H9 (cell line): ENCODE data around the gene MARVELD2. TPM values are rescaled to one million over a fixed set of nuclear protein-coding genes. Genes with fewer than 3 reads are reported as not detected.
A peak's percentile ranks its signal among the peaks of the same experiment; 100 is the strongest.

Experiments used
- DNase-seq: peaks from one replicate; pipeline ENCODE4 v3.0.0-alpha.2; 2017
- H2AFZ ChIP-seq: one replicate; pipeline ENCODE4 v1.6.1; 2013; ENCODE audit warnings: mild to moderate bottlenecking, low read length, control low read depth, moderate library complexity
- H2AK5ac ChIP-seq: 2 replicates; pipeline ENCODE4 v1.6.1; 2013; ENCODE audit warnings: low read length, control low read depth, mixed read lengths; ENCODE audit not compliant: insufficient read length
- H2BK120ac ChIP-seq: one replicate; pipeline ENCODE4 v1.6.1; 2013; ENCODE audit warnings: low read depth, mild to moderate bottlenecking, low read length, control low read depth, inconsistent platforms; ENCODE audit not compliant: poor library complexity, severe bottlenecking
- H2BK12ac ChIP-seq: 2 replicates; pipeline ENCODE4 v1.6.1; 2013; ENCODE audit warnings: low read length, control low read depth, mixed read lengths, low read depth; ENCODE audit not compliant: insufficient read length
- H2BK15ac ChIP-seq: 2 replicates; pipeline ENCODE4 v1.6.1; 2013; ENCODE audit warnings: low read depth, low read length, control low read depth
- H2BK20ac ChIP-seq: one replicate; pipeline ENCODE4 v1.6.1; 2013; ENCODE audit warnings: low read depth, mild to moderate bottlenecking, low read length, control low read depth, inconsistent platforms; ENCODE audit not compliant: poor library complexity, severe bottlenecking
- H2BK5ac ChIP-seq: 2 replicates; pipeline ENCODE4 v1.6.1; 2013; ENCODE audit warnings: low read length, control low read depth, mixed read lengths; ENCODE audit not compliant: insufficient read length
- H3K14ac ChIP-seq: 2 replicates; pipeline ENCODE4 v1.6.1; 2013; ENCODE audit warnings: low read length, control low read depth; ENCODE audit not compliant: insufficient read depth
- H3K18ac ChIP-seq: 2 replicates; pipeline ENCODE4 v1.6.1; 2013; ENCODE audit warnings: low read depth, mild to moderate bottlenecking, mixed read lengths, low read length, control low read depth; ENCODE audit not compliant: insufficient read length
- H3K23ac ChIP-seq: 2 replicates; pipeline ENCODE4 v1.6.1; 2013; ENCODE audit warnings: low read length, control low read depth, mixed read lengths, low read depth; ENCODE audit not compliant: insufficient read length
- H3K23me2 ChIP-seq: 2 replicates; pipeline ENCODE4 v1.6.1; 2013; ENCODE audit warnings: low read depth, mild to moderate bottlenecking, mixed read lengths, low read length, control low read depth; ENCODE audit not compliant: insufficient read length, poor library complexity, severe bottlenecking
- H3K27ac ChIP-seq: 2 replicates; pipeline ENCODE4 v1.5.1; 2013; ENCODE audit warnings: low read length, control low read depth, mixed read lengths, low read depth; ENCODE audit not compliant: insufficient read length
- H3K27me3 ChIP-seq: 2 replicates; pipeline ENCODE4 v1.6.1; 2013; ENCODE audit warnings: low read length, control low read depth, inconsistent platforms; ENCODE audit not compliant: insufficient read depth
- H3K4ac ChIP-seq: 2 replicates; pipeline ENCODE4 v1.6.1; 2013; ENCODE audit warnings: low read depth, mild to moderate bottlenecking, control low read depth, inconsistent platforms, low read length, moderate library complexity
- H3K4me1 ChIP-seq: 2 replicates; pipeline ENCODE4 v1.6.1; 2013; ENCODE audit warnings: low read length, control low read depth, inconsistent platforms; ENCODE audit not compliant: insufficient read depth
- H3K4me2 ChIP-seq: 2 replicates; pipeline ENCODE4 v1.6.1; 2013; ENCODE audit warnings: low read length, control low read depth, mixed read lengths; ENCODE audit not compliant: insufficient read length, insufficient read depth
- H3K56ac ChIP-seq: 2 replicates; pipeline ENCODE4 v1.6.1; 2013; ENCODE audit warnings: low read depth, mild to moderate bottlenecking, mixed read lengths, low read length, control low read depth; ENCODE audit not compliant: insufficient read length
- H3K79me1 ChIP-seq: 2 replicates; pipeline ENCODE4 v1.6.1; 2013; ENCODE audit warnings: low read depth, mild to moderate bottlenecking, moderate library complexity, low read length, control low read depth, inconsistent platforms; ENCODE audit not compliant: insufficient read depth, poor library complexity, severe bottlenecking
- H3K79me2 ChIP-seq: 2 replicates; pipeline ENCODE4 v1.6.1; 2013; ENCODE audit warnings: low read length, control low read depth, inconsistent platforms; ENCODE audit not compliant: insufficient read depth
- H3K9ac ChIP-seq: 2 replicates; pipeline ENCODE4 v1.6.1; 2013; ENCODE audit warnings: low read length, control low read depth, mixed read lengths; ENCODE audit not compliant: insufficient read length; ENCODE audit errors: extremely low read depth
- H3K9me3 ChIP-seq: one replicate; pipeline ENCODE4 v1.6.1; 2013; ENCODE audit warnings: low read depth, low read length, inconsistent platforms; ENCODE audit not compliant: control insufficient read depth
- H3T11ph ChIP-seq: one replicate; pipeline ENCODE4 v1.6.1; 2013; ENCODE audit warnings: mild to moderate bottlenecking, low read length, control low read depth, inconsistent platforms
- H4K20me1 ChIP-seq: one replicate; pipeline ENCODE4 v1.6.1; 2013; ENCODE audit not compliant: control insufficient read depth, insufficient read length, insufficient read depth
- H4K5ac ChIP-seq: 2 replicates; pipeline ENCODE4 v1.6.1; 2013; ENCODE audit warnings: low read depth, mild to moderate bottlenecking, mixed read lengths, low read length, control low read depth; ENCODE audit not compliant: insufficient read length
- H4K8ac ChIP-seq: replicated peaks from 2 replicates; pipeline ENCODE4 v1.6.1; 2013; ENCODE audit warnings: low read length, control low read depth, mixed read lengths, low read depth; ENCODE audit not compliant: insufficient read length
- H4K91ac ChIP-seq: 2 replicates; pipeline ENCODE4 v1.6.1; 2013; ENCODE audit warnings: low read depth, mild to moderate bottlenecking, moderate library complexity, mixed read lengths, low read length, control low read depth; ENCODE audit not compliant: insufficient read length
- H3K27ac Mint-ChIP-seq, 3 experiments: 2 replicates in 2 of 3; 3 replicates in 1 of 3; pipeline ENCODE4 v1.8.0; 2020 to 2021; ENCODE audit warnings: mixed read lengths in 3 of 3, mild to moderate bottlenecking in 1 of 3, moderate library complexity in 1 of 3
- H3K27me3 Mint-ChIP-seq: 2 replicates; pipeline ENCODE4 v1.8.0; 2021; ENCODE audit warnings: low read depth, mild to moderate bottlenecking, moderate library complexity, mixed read lengths
- H3K36me3 Mint-ChIP-seq, 3 experiments: 2 replicates in 2 of 3; 3 replicates in 1 of 3; pipeline ENCODE4 v1.8.0; 2020 to 2021; ENCODE audit warnings: low read depth in 3 of 3, mixed read lengths in 3 of 3; ENCODE audit not compliant: insufficient read depth in 1 of 3
- H3K4me1 Mint-ChIP-seq, 2 experiments: 2 replicates each; pipeline ENCODE4 v1.8.0; 2020; ENCODE audit warnings: mixed read lengths in 2 of 2
- H3K4me3 Mint-ChIP-seq, 2 experiments: 2 replicates in 1 of 2; 3 replicates in 1 of 2; pipeline ENCODE4 v1.8.0; 2020 to 2021; ENCODE audit warnings: mild to moderate bottlenecking in 2 of 2, mixed read lengths in 2 of 2, moderate library complexity in 1 of 2
- H3K9me3 Mint-ChIP-seq, 2 experiments: 2 replicates in 1 of 2; 3 replicates in 1 of 2; pipeline ENCODE4 v1.8.0; 2020; ENCODE audit warnings: mild to moderate bottlenecking in 2 of 2, mixed read lengths in 2 of 2, moderate library complexity in 1 of 2
- CTCF ChIP-seq: fragments of 200-600 bp; sonication (generic); conservative IDR thresholded peaks from 3 replicates; pipeline ENCODE4 v1.8.0; 2021; ENCODE audit warnings: antibody characterized with exemption, mild to moderate bottlenecking
- WGBS: extraction: QIAGEN DNeasy Blood & Tissue Kit; methylation state at CpG from one replicate; pipeline ENCODE4 v1.1.7; 2013; ENCODE audit warnings: missing lambda C conversion rate, low lambda C conversion rate, mixed read lengths; ENCODE audit not compliant: insufficient read length; ENCODE audit errors: extremely low coverage; 5-methylcytosine and 5-hydroxymethylcytosine counted together
- total RNA-seq: library from RNA; stranded (reverse); gene quantifications from 2 replicates; pipeline ENCODE4 v1.2.1, GENCODE V29; 2021

Gene MARVELD2
- total RNA-seq, 1 experiment from 2014 or later = 30.3 TPM

- Histone ChIP-seq H4K91ac (no peak overlapping the region), H2BK120ac (no peak overlapping the region), H4K5ac (no peak overlapping the region), H3K23ac (no peak overlapping the region), H4K20me1 (no peaks in the 10 kb centered on the region), H3K56ac (no peak overlapping the region), H3K27ac (peak overlapping the region; percentile 63), H3K23me2 (peaks cover 3% of the 10 kb centered on the region), H2AFZ (no peak overlapping the region), H3K27me3 (no peaks in the 10 kb centered on the region), H2AK5ac (no peak overlapping the region), H3K4me2 (peak overlapping the region; percentile 69), H3T11ph (no peak overlapping the region), H4K8ac (no peak overlapping the region), H2BK20ac (no peak overlapping the region), H3K4me1 (peaks cover 2% of the 10 kb centered on the region; the same call in 1 of the 2 replicates), H3K18ac (peak overlapping the region; percentile 93), H3K79me2 (no peaks in the 10 kb centered on the region), H2BK12ac (no peak overlapping the region), H3K9me3 (no peaks in the 10 kb centered on the region), H2BK5ac (no peak overlapping the region), H3K79me1 (no peaks in the 10 kb centered on the region), H3K4ac (no peak overlapping the region), H3K9ac (peak overlapping the region; percentile 91), H3K14ac (peak overlapping the region; percentile 95), H2BK15ac (no peak overlapping the region)
- TF ChIP-seq CTCF = no peak
- Mint-ChIP-seq H3K4me1 (peaks cover 17 to 20% of the 10 kb centered on the region in 2 experiments), H3K27me3 (no peaks in the 10 kb centered on the region), H3K4me3 (peak overlapping the region; percentile 89 to 95), H3K36me3 (peaks cover 22 to 41% (median 33%) of the 10 kb centered on the region in 3 experiments), H3K9me3 (no peaks in the 10 kb centered on the region), H3K27ac (peak overlapping the region; percentile 74 to 97 (median 93); a peak in 5 of 7 replicates)
- WGBS = no CpG with 5 or more reads among the region's 18 CpGs
- DNase-seq = peak; percentile 43
Observed at GRCh38 chr5:69415584-69415958, 655 bp downstream of the MARVELD2 start.
